Loucy (cell line): ENCODE data around the gene IBA57.

Experiments used
- H2AFZ ChIP-seq: fragments of 200-600 bp; sonication (generic); 2 replicates; pipeline ENCODE4 v1.6.0; 2016; ENCODE audit warnings: antibody characterized with exemption, mild to moderate bottlenecking, low read length, moderate library complexity
- H3F3A ChIP-seq: fragments of 200-600 bp; 2 replicates; pipeline ENCODE4 v1.6.0; 2016; ENCODE audit warnings: antibody characterized with exemption, low read depth, mild to moderate bottlenecking
- H3K27me3 ChIP-seq: fragments of 200-600 bp; sonication (generic); 2 replicates; pipeline ENCODE4 v1.6.1; 2014; ENCODE audit warnings: low read length, mild to moderate bottlenecking; ENCODE audit not compliant: insufficient read depth, poor library complexity, severe bottlenecking
- H3K36me3 ChIP-seq: fragments of 200-600 bp; sonication (generic); 2 replicates; pipeline ENCODE4 v1.6.1; 2016; ENCODE audit warnings: low read length; ENCODE audit not compliant: insufficient read depth
- H3K4me1 ChIP-seq: fragments of 200-600 bp; sonication (generic); 2 replicates; pipeline ENCODE4 v1.5.1; 2014; ENCODE audit warnings: low read length, mild to moderate bottlenecking; ENCODE audit not compliant: insufficient read depth, poor library complexity, severe bottlenecking
- H3K4me2 ChIP-seq: fragments of 200-600 bp; sonication (generic); 2 replicates; pipeline ENCODE4 v1.6.0; 2014; ENCODE audit warnings: antibody characterized with exemption, low read length, low read depth, mild to moderate bottlenecking; ENCODE audit not compliant: poor library complexity, severe bottlenecking
- H3K4me3 ChIP-seq: fragments of 200-600 bp; sonication (generic); 2 replicates; pipeline ENCODE4 v1.5.1; 2014; ENCODE audit warnings: low read length, mild to moderate bottlenecking, mixed read lengths; ENCODE audit not compliant: poor library complexity, severe bottlenecking
- H3K79me2 ChIP-seq: fragments of 200-600 bp; sonication (generic); 2 replicates; pipeline ENCODE4 v1.6.1; 2014; ENCODE audit warnings: low read length; ENCODE audit not compliant: insufficient read depth
- H3K9ac ChIP-seq: fragments of 200-600 bp; sonication (generic); 2 replicates; pipeline ENCODE4 v1.6.0; 2014; ENCODE audit warnings: mild to moderate bottlenecking, low read depth, low read length, moderate library complexity; ENCODE audit not compliant: poor library complexity, severe bottlenecking
- H3K9me2 ChIP-seq: fragments of 200-600 bp; sonication (generic); replicated peaks from 2 replicates; pipeline ENCODE4 v1.6.1; 2016; ENCODE audit warnings: low read depth, low read length, mixed read lengths
- H3K9me3 ChIP-seq: fragments of 200-600 bp; sonication (generic); 2 replicates; pipeline ENCODE4 v1.6.1; 2014; ENCODE audit warnings: mild to moderate bottlenecking, antibody characterized with exemption, low read length, low read depth; ENCODE audit not compliant: insufficient read depth
- H4K20me1 ChIP-seq: fragments of 200-600 bp; sonication (generic); 2 replicates; pipeline ENCODE4 v1.6.0; 2014; ENCODE audit warnings: antibody characterized with exemption, low read length, mild to moderate bottlenecking; ENCODE audit not compliant: insufficient read depth, poor library complexity, severe bottlenecking
- EZH2phosphoT487 ChIP-seq: fragments of 200-600 bp; IDR thresholded peaks from 2 replicates; pipeline ENCODE4 v1.6.1; 2018; ENCODE audit warnings: antibody characterized with exemption, mild to moderate bottlenecking, moderate library complexity, borderline replicate concordance
- TF ChIP-seq, protein P1 (sequence below): fragments of 200-600 bp; sonication (generic); conservative IDR thresholded peaks from 2 replicates; pipeline ENCODE4 v1.5.1; 2014; ENCODE audit warnings: mild to moderate bottlenecking, antibody characterized with exemption, low read length

The IBA57 gene

DNA sequence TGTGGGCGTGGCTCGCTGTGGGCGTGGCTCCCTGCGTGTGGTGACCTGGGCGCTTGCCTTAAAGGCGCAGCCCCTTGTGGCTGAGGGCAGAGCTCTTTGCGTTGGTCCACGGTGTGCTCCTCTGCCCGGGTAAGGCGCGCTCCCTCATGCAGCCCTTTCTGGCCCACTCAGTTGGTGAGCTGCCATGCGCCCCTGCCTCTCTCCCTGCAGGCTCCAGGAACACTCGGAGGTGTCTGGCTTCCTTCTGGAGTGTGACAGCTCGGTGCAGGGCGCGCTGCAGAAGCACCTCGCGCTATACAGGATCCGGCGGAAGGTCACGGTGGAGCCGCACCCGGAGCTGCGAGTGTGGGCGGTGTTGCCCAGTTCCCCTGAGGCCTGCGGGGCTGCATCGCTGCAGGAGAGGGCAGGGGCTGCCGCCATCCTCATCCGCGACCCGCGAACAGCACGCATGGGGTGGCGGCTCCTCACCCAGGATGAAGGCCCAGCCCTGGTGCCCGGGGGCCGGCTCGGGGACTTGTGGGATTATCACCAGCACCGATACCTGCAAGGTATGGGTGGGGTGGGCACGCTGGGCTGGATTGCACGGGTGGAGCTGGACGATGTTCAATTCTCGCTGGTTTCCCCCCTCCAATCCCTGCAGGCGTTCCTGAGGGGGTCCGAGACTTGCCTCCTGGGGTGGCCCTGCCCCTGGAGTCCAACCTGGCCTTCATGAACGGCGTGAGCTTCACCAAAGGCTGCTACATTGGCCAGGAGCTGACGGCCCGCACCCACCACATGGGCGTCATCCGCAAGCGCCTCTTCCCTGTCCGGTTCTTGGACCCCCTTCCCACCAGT, 9.1 kb downstream of the IBA57 start:
- Histone ChIP-seq H3K4me3 (no peak overlapping the region), H3K4me1 (peaks cover 3% of the 10 kb centered on the region), H3K9me2 (no peaks in the 10 kb centered on the region), H3F3A (no peaks in the 10 kb centered on the region), H3K4me2 (no peak overlapping the region), H2AFZ (no peak overlapping the region), H3K79me2 (peaks cover 24% of the 10 kb centered on the region; the same call in 1 of the 2 replicates), H3K9ac (no peak overlapping the region), H3K27me3 (no peaks in the 10 kb centered on the region), H3K36me3 (peaks cover 17% of the 10 kb centered on the region; the same call in 1 of the 2 replicates), H4K20me1 (no peaks in the 10 kb centered on the region), H3K9me3 (no peaks in the 10 kb centered on the region)
- TF ChIP-seq, protein P1, sequence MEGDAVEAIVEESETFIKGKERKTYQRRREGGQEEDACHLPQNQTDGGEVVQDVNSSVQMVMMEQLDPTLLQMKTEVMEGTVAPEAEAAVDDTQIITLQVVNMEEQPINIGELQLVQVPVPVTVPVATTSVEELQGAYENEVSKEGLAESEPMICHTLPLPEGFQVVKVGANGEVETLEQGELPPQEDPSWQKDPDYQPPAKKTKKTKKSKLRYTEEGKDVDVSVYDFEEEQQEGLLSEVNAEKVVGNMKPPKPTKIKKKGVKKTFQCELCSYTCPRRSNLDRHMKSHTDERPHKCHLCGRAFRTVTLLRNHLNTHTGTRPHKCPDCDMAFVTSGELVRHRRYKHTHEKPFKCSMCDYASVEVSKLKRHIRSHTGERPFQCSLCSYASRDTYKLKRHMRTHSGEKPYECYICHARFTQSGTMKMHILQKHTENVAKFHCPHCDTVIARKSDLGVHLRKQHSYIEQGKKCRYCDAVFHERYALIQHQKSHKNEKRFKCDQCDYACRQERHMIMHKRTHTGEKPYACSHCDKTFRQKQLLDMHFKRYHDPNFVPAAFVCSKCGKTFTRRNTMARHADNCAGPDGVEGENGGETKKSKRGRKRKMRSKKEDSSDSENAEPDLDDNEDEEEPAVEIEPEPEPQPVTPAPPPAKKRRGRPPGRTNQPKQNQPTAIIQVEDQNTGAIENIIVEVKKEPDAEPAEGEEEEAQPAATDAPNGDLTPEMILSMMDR = no peak
- no peak for TF ChIP-seq EZH2phosphoT487

DNA sequence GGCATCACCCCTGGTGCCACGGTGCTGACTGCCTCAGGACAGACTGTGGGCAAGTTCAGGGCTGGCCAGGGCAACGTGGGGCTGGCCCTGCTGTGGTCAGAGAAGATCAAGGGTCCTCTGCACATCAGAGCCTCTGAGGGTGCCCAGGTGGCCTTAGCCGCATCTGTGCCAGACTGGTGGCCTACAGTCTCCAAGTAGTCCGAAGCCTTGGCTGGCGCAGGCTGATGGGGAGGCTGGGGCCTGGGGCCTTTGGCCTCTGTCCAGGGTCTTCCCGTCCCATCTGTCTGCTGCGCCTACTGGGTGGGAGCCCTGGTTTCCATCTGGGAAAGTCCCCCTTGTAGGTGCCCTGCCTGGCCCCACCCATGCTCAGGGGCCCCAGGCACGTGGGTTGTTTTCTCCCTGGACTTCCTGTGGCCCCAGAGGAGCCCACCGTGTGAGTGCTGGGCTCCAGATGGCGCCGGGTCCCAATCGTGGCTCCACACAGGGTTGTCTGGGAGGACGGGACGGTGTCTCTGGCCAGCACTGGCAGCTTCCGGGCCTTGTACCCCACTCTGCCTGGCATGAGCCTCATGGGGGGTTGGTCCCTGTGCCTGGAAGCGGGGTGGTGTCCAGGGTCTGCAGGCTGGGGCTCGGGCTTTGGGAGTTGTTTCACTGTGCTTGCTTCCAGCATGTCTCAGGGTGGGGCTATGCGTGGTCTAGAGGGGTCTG, 9.9 kb downstream of the IBA57 start:
- TF ChIP-seq, protein P1 = no peak
- TF ChIP-seq EZH2phosphoT487 = no peak
- no peak overlapping the region for H3K9ac ChIP-seq
- H4K20me1 ChIP-seq = no peaks in the 10 kb centered on the region
- no peak overlapping the region for H2AFZ ChIP-seq
- peaks cover 17% of the 10 kb centered on the region; the same call in 1 of the 2 replicates for H3K79me2 ChIP-seq
- H3F3A ChIP-seq = no peaks in the 10 kb centered on the region
- peaks cover 3% of the 10 kb centered on the region for H3K4me1 ChIP-seq
- no peak overlapping the region for H3K4me2 ChIP-seq
- no peak overlapping the region for H3K4me3 ChIP-seq
- no peaks in the 10 kb centered on the region for H3K9me2 ChIP-seq
- H3K9me3 ChIP-seq = no peaks in the 10 kb centered on the region
- peaks cover 17% of the 10 kb centered on the region; the same call in 1 of the 2 replicates for H3K36me3 ChIP-seq
- H3K27me3 ChIP-seq = no peaks in the 10 kb centered on the region

DNA sequence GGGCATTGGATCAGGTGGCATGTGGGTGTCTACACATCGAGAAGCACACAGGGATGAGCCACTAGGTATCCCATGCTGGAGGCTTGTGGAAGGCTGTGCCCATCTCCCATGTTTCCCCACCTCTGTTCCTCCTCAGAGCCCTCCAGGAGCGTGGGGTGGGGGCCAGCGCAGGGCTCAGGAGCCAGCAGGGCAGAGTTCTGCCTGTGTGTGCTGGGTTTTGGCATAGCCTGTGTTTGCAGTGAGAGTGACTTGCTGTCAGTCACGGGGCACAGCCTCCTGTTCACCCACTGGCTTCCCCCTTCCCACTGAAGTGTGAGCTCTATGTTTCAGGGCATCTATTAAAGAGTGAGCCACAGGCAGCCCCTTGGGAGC, 10.4 kb downstream of the IBA57 start:
- Histone ChIP-seq H3K79me2 (peaks cover 13% of the 10 kb centered on the region; the same call in 1 of the 2 replicates), H3K36me3 (peaks cover 17% of the 10 kb centered on the region; the same call in 1 of the 2 replicates), H3K4me1 (peaks cover 2% of the 10 kb centered on the region), H4K20me1 (no peaks in the 10 kb centered on the region), H3K4me3 (no peak overlapping the region), H3K9me3 (no peaks in the 10 kb centered on the region), H3K27me3 (no peaks in the 10 kb centered on the region), H2AFZ (no peak overlapping the region), H3K9me2 (no peaks in the 10 kb centered on the region), H3K4me2 (no peak overlapping the region), H3F3A (no peaks in the 10 kb centered on the region), H3K9ac (no peak overlapping the region)
- TF ChIP-seq, protein P1 = no peak
- no peak for TF ChIP-seq EZH2phosphoT487
